ENCODE data around the gene OARD1. TPM values are rescaled to one million over a fixed set of nuclear protein-coding genes. Genes with fewer than 3 reads are reported as not detected.
"Not testable (repeated sequence)": the region's sequence is repeated elsewhere in the genome, so short reads cannot be mapped to it uniquely, and the experiment has no call there.

OARD1 gene, protein sequence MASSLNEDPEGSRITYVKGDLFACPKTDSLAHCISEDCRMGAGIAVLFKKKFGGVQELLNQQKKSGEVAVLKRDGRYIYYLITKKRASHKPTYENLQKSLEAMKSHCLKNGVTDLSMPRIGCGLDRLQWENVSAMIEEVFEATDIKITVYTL
- polyA plus RNA-seq (2013, experiment 1 of 2; ENCODE audit: insufficient read length) = 22.8 TPM
- 21.1 TPM for polyA plus RNA-seq (2013, experiment 2 of 2; ENCODE audit: insufficient read length)

GRCh38 chr6:41071923-41072835 lies at the start of gene OARD1:
OARD1 (minus strand) TSS chr6:41072356; CDS start chr6:41071634, 722 bp downstream.
- peak; percentile 100 for DNase-seq

- DNase-seq = no peak
Measured at GRCh38 chr6:41120058-41120457, 47.9 kb upstream of the OARD1 start.

DNA sequence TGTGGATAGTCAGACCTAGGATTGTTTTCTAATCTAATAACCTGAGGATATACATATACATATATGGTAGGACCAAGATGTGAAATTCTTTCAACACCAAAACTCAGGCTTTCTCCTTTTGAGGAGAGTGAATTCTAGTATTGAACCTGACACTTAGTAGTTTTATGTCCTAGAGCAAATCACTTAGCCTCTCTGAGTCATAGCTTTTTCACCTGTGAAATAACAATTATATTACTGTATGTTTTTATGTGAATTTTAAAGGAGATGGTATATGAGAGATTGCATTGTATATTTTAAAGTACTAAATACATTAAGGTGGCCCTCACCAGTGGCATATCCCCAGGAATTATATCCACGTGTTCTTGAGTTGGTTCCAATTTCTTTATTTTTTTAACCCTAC lies 47.4 kb upstream of the OARD1 start:
- no peak for DNase-seq

- DNase-seq = not testable (repeated sequence)
Measured at GRCh38 chr6:41115027-41115426, 42.9 kb upstream of the OARD1 start.

DNA sequence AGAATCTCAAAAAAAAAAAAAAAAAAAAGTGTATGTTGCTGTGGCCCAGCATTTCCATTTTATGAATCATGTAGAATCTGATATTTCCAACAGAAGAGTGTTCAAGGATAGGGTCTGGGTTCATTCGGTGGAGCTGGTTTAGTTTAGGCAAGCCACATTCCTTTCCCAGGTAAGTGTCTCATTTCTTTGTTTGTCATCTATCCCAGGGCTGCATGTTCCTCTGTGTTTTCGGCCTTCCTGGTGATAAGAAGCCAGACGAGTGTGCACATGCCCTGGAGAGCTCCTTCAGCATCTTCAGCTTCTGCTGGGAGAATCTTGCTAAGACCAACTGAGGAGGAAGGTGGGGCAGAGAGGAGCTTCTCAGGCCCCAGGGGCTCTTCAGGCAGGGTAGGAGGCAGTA lies 38.9 kb upstream of the OARD1 start:
- DNase-seq = no peak

DNA sequence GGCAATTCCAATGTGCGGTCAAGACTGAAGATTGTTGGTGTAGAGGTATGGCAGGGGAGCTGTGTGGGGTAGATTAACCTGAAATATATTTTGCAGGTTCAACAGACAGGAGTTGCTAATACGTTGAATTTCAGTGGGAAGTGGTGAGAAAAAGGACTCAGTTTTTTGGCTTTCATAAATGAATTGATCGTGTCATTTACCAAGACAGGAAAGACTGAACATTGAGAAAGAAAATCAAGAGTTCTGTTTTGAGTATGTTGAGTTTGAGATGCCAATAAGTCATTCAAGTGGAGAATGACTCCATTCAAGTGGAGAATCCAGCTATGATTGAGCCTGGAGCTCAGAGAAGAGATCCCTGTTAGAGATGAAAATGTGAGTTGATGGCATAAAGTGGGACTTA lies 31.7 kb upstream of the OARD1 start:
- DNase-seq = no peak

DNA sequence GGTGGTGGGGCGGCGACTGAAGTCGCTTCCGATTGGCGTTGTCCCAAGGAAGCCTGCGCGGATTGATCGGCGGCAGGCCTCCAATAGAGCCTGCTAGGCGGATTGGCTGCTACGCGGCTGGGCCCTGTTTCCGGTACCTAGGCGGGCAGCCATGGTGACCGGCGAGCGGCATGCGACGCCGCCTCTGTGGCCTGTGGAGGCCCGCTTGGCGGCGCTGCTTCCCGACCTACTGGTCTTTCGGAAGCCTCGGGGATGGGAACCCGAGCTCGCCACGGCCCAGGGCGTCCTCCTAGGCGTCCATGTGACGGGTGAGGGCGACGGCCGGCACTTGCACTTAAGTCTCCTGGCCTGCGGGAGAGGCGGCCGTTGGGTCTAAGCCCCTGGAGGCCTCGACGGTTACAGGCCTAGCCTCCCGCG lies 28.7 kb upstream of the OARD1 start:
- DNase-seq = no peak

DNA sequence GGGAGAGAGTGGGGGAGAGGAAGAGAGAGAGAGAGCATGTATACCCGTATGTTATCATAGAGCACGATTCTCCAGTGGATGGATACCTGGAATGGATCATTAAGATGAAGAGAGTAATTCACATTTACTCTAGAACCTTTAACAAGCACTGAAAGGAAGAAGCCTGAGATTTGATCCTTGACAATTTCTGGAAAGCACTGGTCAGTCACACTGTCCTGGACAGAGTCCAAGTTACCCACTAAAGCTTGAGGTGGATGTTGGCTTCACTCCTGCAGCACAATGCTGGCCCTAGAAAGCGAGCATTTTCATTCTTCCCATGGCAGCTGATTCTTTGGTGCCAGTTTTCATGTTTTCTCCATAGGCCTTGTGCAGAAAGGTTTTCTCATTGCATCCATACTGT lies 26.2 kb upstream of the OARD1 start:
- DNase-seq = no peak

- peak; percentile 79 for DNase-seq
Measured at GRCh38 chr6:41097467-41098090, 25.4 kb upstream of the OARD1 start.

GRCh38 chr6:41093729-41094128 lies 21.6 kb upstream of the OARD1 start:
- DNase-seq = no peak

GRCh38 chr6:41092421-41093140 lies 20.4 kb upstream of the OARD1 start:
- peak; percentile 14 for DNase-seq

- DNase-seq = no peak
Measured at GRCh38 chr6:41090841-41091761, 18.9 kb upstream of the OARD1 start.

DNA sequence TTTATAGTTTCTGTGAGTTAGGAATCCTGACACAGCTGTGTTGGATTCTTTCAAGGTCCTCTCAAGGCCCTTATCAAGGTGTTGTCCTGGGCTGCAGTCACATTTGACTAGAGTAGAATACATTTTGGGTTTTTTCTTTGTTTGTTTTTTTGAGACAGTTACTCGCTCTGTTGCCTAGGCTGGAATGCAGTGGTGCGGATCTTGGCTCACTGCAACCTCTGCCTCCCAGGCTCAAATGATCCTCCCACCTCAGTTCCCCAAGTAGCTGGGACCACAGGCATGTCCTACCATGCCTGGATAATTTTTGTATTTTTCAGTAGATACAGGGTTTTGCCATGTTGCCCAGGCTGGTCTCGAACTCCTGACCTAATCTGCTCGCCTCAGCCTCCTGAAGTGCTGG lies 16.3 kb upstream of the OARD1 start:
- no peak for DNase-seq

DNA sequence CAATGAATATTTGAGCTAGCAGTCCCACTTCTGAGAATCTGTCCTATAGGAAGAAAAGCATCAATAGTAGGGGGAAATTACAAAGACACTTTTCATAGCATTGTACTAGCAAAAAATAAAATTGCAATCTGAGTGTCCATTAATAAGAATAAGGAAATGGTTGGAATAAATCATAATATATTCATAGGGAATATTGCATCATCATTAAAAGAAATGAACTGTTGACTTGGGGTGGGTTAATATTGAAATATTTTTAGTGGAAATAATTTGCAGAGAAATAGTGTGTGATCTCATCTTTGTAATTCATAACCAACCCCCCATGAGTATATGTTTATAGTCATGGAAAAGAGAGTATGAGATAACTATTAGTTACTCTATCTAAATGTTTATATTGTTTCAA lies 13.0 kb upstream of the OARD1 start:
- no peak for DNase-seq

DNA sequence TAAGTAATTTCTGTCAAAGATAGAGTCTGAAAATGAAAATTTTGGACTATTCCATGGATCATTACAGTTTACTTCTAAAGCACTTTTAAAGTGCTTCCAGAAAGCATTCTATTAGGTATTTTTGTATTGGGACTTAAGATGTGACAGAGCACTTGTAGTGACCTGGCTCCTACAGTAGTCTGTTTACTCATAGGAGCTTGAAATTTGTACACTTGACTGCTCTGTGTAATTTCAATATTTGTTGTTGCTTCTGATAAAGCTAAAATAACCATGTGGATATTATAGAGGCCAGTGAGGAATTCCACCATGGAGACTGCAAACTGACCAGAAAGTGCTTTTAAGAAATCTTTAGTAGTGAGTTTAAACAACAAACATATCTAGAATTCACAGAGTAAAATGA lies 10.9 kb upstream of the OARD1 start:
- no peak for DNase-seq

- DNase-seq = no peak
Measured at GRCh38 chr6:41080621-41081020, 8.5 kb upstream of the OARD1 start.

GRCh38 chr6:41079080-41079479 lies 6.9 kb upstream of the OARD1 start:
- DNase-seq = no peak

DNA sequence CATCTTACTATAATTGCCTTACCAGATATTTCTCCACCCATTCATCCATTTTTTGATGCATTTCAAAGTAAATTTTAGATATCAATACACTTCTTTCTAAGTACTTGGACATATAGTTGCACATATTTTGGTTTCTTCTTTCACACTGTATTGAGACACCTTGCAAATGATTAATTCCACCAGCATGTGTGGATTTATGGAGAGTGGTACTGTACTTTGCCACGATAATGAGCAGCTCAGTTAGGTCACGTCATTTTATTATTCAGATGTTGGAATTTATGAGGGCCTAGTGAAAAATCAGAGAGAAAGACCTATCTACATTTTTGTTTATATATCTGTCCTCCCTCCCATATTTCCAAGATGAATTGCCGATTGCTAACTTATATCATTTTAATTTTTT lies 5.9 kb upstream of the OARD1 start:
- no peak for DNase-seq

- no peak for DNase-seq
Measured at GRCh38 chr6:41077536-41077935, 5.4 kb upstream of the OARD1 start.

DNA sequence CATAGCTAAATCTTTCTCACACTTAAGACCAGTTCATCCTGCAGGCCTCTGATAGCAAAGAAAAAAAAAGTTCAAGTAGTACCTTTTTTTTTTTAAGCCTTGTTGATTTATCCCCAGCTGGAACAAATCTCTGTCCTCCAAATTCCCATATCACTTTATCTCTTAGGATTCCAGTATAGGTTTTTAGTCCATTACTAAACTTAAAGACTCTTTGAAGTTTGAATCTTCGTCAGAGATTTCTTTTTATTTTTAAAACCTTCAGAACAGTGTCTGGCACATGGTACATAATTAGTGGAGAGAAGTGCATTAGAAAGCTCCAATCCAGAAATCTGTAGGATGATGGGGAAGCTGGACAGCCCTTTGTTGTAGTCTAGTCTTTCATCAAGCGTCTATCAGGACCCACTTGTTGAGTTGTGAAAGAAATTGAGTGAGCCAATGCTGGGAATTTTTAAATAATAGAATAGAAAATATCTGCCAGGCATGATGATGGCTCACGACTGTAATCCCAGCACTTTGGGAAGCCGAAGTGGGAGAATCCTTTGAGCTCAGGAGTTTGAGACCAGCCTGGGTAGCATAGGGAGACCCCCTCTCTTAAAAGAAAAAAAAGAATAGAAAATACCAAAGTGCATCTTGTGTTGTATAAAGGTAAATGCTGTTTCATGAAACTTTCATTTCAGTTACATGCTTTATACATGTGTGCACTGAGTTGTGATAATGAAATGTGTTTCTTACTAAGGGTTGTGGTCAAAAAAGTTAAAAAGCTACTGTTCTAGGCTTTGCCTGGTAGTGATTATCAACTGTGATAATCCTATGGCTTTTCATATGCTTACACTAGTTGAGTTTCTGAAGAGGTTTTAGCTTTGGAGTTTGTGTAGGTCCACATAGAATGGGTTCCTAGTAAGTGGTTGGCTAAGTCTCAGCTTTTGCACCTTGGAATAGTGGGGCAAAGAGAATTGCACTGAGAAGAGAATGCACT lies 3.8 kb upstream of the OARD1 start:
- no peak for DNase-seq
